H1 (cell line): ENCODE measurements around the gene PHKA1. TPM values are rescaled to one million over a fixed set of nuclear protein-coding genes. Genes with fewer than 3 reads are reported as not detected.

Source experiments
- CTCF ChIA-PET: fragments of 300-600 bp; sonication (Branson Sonifier 250); formaldehyde crosslinking; loops from one replicate; lab custom pipeline; 2021; ENCODE audit not compliant: partially characterized antibody; lab: Charles Lee
- POLR2A ChIA-PET: fragments of 300-600 bp; sonication (Branson Sonifier 250); formaldehyde crosslinking; loops from one replicate; lab custom pipeline; 2021; ENCODE audit warnings: inconsistent platforms; ENCODE audit not compliant: partially characterized antibody; lab: Charles Lee
- DNase-seq, 2 experiments: peaks; one replicate each; pipeline versions ENCODE4 v3.0.0 to v3.0.0-alpha.2; 2010 to 2022; ENCODE audit warnings: low spot score in 2 of 2, low read depth in 1 of 2, mixed read lengths in 1 of 2
- FAIRE-seq: peaks from 2 replicates; lab custom pipeline; 2011; peaks lifted over from hg19 to GRCh38; lab: Jason Lieb, UNC
- H2AFZ ChIP-seq: 2 replicates; pipeline ENCODE4 v1.8.1; 2012; ENCODE audit warnings: low read length, inconsistent platforms
- H2AK5ac ChIP-seq: 2 replicates; pipeline ENCODE4 v1.6.1; 2013; ENCODE audit warnings: low read depth, low read length
- H2BK120ac ChIP-seq: replicated peaks from 2 replicates; pipeline ENCODE3; 2013; ENCODE audit warnings: low read depth, low read length, inconsistent platforms
- H2BK12ac ChIP-seq: 2 replicates; pipeline ENCODE4 v1.6.1; 2013; ENCODE audit warnings: low read depth, low read length
- H2BK15ac ChIP-seq: 2 replicates; pipeline ENCODE4 v1.6.1; 2013; ENCODE audit warnings: low read length
- H2BK20ac ChIP-seq: 2 replicates; pipeline ENCODE4 v1.6.1; 2013; ENCODE audit warnings: low read length
- H2BK5ac ChIP-seq: 2 replicates; pipeline ENCODE4 v1.6.1; 2013; ENCODE audit warnings: low read depth, low read length
- H3K14ac ChIP-seq: 2 replicates; pipeline ENCODE4 v1.6.1; 2013; ENCODE audit warnings: inconsistent platforms; ENCODE audit not compliant: insufficient read length
- H3K18ac ChIP-seq: 2 replicates; pipeline ENCODE4 v1.6.1; 2013; ENCODE audit warnings: low read length; ENCODE audit errors: extremely low read depth
- H3K23ac ChIP-seq: 2 replicates; pipeline ENCODE4 v1.6.1; 2013; ENCODE audit warnings: inconsistent platforms; ENCODE audit not compliant: insufficient read length
- H3K23me2 ChIP-seq: 2 replicates; pipeline ENCODE4 v1.6.1; 2013; ENCODE audit warnings: low read depth, low read length
- H3K27ac ChIP-seq: 2 replicates; pipeline ENCODE4 v1.6.1; 2011; ENCODE audit warnings: low read depth, low read length, inconsistent platforms
- H3K27me3 ChIP-seq, 4 experiments: replicated peaks in 1 of 4; 1 replicate in 1 of 4; 2 replicates in 3 of 4; pipeline versions ENCODE4 v1.6.1 to v1.8.1; 2011 to 2013; ENCODE audit warnings: low read length in 3 of 4, mild to moderate bottlenecking in 3 of 4, inconsistent platforms in 2 of 4, mixed read lengths in 2 of 4, moderate library complexity in 1 of 4; ENCODE audit not compliant: control insufficient read depth in 3 of 4, insufficient read depth in 3 of 4; ENCODE audit errors: extremely low read depth in 1 of 4
- H3K36me3 ChIP-seq, 4 experiments: 2 replicates each; pipeline versions ENCODE4 v1.6.1 to v1.8.1; 2011 to 2013; ENCODE audit warnings: mild to moderate bottlenecking in 4 of 4, low read length in 3 of 4, moderate library complexity in 2 of 4, control low read depth in 1 of 4, inconsistent platforms in 1 of 4; ENCODE audit not compliant: insufficient read depth in 4 of 4, control insufficient read depth in 2 of 4
- H3K4ac ChIP-seq: replicated peaks from 2 replicates; pipeline ENCODE3; 2013; ENCODE audit warnings: low read length, low read depth, mixed read lengths, inconsistent platforms; ENCODE audit not compliant: insufficient read length
- H3K4me1 ChIP-seq, 4 experiments: replicated peaks in 1 of 4; 1 replicate in 1 of 4; 2 replicates in 3 of 4; pipeline versions ENCODE4 v1.6.1 to v1.8.1; 2011 to 2013; ENCODE audit warnings: low read length in 3 of 4, inconsistent platforms in 2 of 4, mixed read lengths in 1 of 4; ENCODE audit not compliant: insufficient read depth in 4 of 4, control insufficient read depth in 3 of 4
- H3K4me2 ChIP-seq, 2 experiments: 2 replicates each; pipeline versions ENCODE4 v1.6.1 to v1.8.1; 2011 to 2013; ENCODE audit warnings: low read depth in 2 of 2, low read length in 2 of 2, control low read depth in 1 of 2, inconsistent platforms in 1 of 2, mild to moderate bottlenecking in 1 of 2; ENCODE audit not compliant: insufficient read depth in 1 of 2
- H3K4me3 ChIP-seq, 4 experiments: fragments of 200-600, 300-600 bp in 1 of 4; sonication (generic), shearing (Covaris generic), sonication (Bioruptor Twin) in 1 of 4; 2 replicates each; pipeline versions ENCODE4 v1.5.1 to v1.8.1; 2011 to 2016; ENCODE audit warnings: low read length in 4 of 4, low read depth in 3 of 4, control low read depth in 2 of 4, inconsistent platforms in 2 of 4, mild to moderate bottlenecking in 2 of 4, mixed read lengths in 1 of 4, moderate library complexity in 1 of 4; ENCODE audit not compliant: insufficient read depth in 2 of 4; ENCODE audit errors: extremely low read depth in 1 of 4
- H3K56ac ChIP-seq: replicated peaks from 2 replicates; pipeline ENCODE3; 2013; ENCODE audit warnings: low read depth, mild to moderate bottlenecking, mixed read lengths, low read length, inconsistent platforms; ENCODE audit not compliant: insufficient read length
- H3K79me1 ChIP-seq: 2 replicates; pipeline ENCODE4 v1.6.1; 2013; ENCODE audit warnings: low read depth, low read length, control low read depth
- H3K79me2 ChIP-seq, 2 experiments: 2 replicates each; pipeline versions ENCODE4 v1.6.1 to v1.8.1; 2012 to 2013; ENCODE audit warnings: low read length in 2 of 2, mild to moderate bottlenecking in 2 of 2, inconsistent platforms in 1 of 2; ENCODE audit not compliant: insufficient read depth in 2 of 2, control insufficient read depth in 1 of 2
- H3K9ac ChIP-seq, 4 experiments: replicated peaks in 1 of 4; 1 replicate in 1 of 4; 2 replicates in 3 of 4; pipeline versions ENCODE4 v1.6.1 to v1.8.1; 2011 to 2013; ENCODE audit warnings: low read depth in 3 of 4, low read length in 3 of 4, control low read depth in 2 of 4, mild to moderate bottlenecking in 2 of 4, moderate library complexity in 2 of 4, inconsistent platforms in 1 of 4; ENCODE audit errors: extremely low read depth in 1 of 4
- H3K9me3 ChIP-seq, 2 experiments: 2 replicates each; pipeline versions ENCODE4 v1.6.1 to v1.8.1; 2012 to 2013; ENCODE audit warnings: mild to moderate bottlenecking in 2 of 2, moderate library complexity in 2 of 2, control low read depth in 1 of 2, inconsistent platforms in 1 of 2, low read depth in 1 of 2, low read length in 1 of 2, mixed read lengths in 1 of 2; ENCODE audit not compliant: insufficient read depth in 2 of 2
- H4K20me1 ChIP-seq, 2 experiments: replicated peaks in 1 of 2; 2 replicates each; pipeline versions ENCODE3 to v1.8.1; 2011 to 2013; ENCODE audit warnings: inconsistent platforms in 2 of 2, low read length in 2 of 2, mild to moderate bottlenecking in 1 of 2; ENCODE audit not compliant: insufficient read depth in 2 of 2, control insufficient read depth in 1 of 2
- H4K5ac ChIP-seq: 2 replicates; pipeline ENCODE4 v1.6.1; 2013; ENCODE audit warnings: low read length, low read depth, mixed read lengths, inconsistent platforms; ENCODE audit not compliant: insufficient read length
- H4K8ac ChIP-seq: 2 replicates; pipeline ENCODE4 v1.8.0; 2013; ENCODE audit warnings: mild to moderate bottlenecking, moderate library complexity, low read length, inconsistent platforms; ENCODE audit not compliant: insufficient read depth; ENCODE audit errors: extremely low read depth
- H4K91ac ChIP-seq: replicated peaks from 2 replicates; pipeline ENCODE3; 2013; ENCODE audit warnings: low read length, mixed read lengths, inconsistent platforms; ENCODE audit not compliant: insufficient read length
- BCL11A ChIP-seq, 2 experiments: IDR thresholded peaks; one replicate each; pipeline ENCODE4 v1.6.1; 2011; ENCODE audit warnings: low read depth in 2 of 2, low read length in 2 of 2, mild to moderate bottlenecking in 2 of 2
- BRCA1 ChIP-seq: IDR thresholded peaks from 2 replicates; pipeline ENCODE4 v1.6.1; 2012; ENCODE audit warnings: low read depth, low read length, improper control_type of control experiment
- CEBPB ChIP-seq: IDR thresholded peaks from 2 replicates; pipeline ENCODE4 v1.6.1; 2012; ENCODE audit warnings: low read depth, low read length
- EP300 ChIP-seq, 2 experiments: IDR thresholded peaks; 1 replicate in 1 of 2; 2 replicates in 1 of 2; pipeline ENCODE4 v1.6.1; 2011 to 2012; ENCODE audit warnings: low read depth in 2 of 2, low read length in 2 of 2, mild to moderate bottlenecking in 2 of 2, borderline replicate concordance in 1 of 2, inconsistent platforms in 1 of 2, moderate library complexity in 1 of 2
- GTF2F1 ChIP-seq: IDR thresholded peaks from 2 replicates; pipeline ENCODE4 v1.6.1; 2012; ENCODE audit warnings: low read depth, low read length, improper control_type of control experiment, borderline replicate concordance
- RFX5 ChIP-seq: IDR thresholded peaks from 2 replicates; pipeline ENCODE4 v1.6.1; 2011; ENCODE audit warnings: low read depth, low read length, improper control_type of control experiment, borderline replicate concordance
- RNF2 ChIP-seq: fragments of 200-900, 300-1000 bp; sonication (generic); IDR thresholded peaks from 2 replicates; pipeline ENCODE4 v1.7.1; 2016; ENCODE audit warnings: borderline replicate concordance, low read depth, mild to moderate bottlenecking, antibody characterized with exemption, low read length; ENCODE audit not compliant: poor library complexity, severe bottlenecking; ENCODE audit errors: missing control alignments
- SAP30 ChIP-seq: fragments of 300-600 bp; sonication (generic); IDR thresholded peaks from 2 replicates; pipeline ENCODE4 v1.7.1; 2012; ENCODE audit warnings: low read length, moderate library complexity, mild to moderate bottlenecking, inconsistent platforms; ENCODE audit not compliant: insufficient read depth, insufficient replicate concordance
- SIRT6 ChIP-seq: IDR thresholded peaks from one replicate; pipeline ENCODE4 v1.7.1; 2012; ENCODE audit warnings: low read length, inconsistent platforms
- WGBS, 2 experiments: shearing (Covaris generic) in 1 of 2; methylation state at CpG; one replicate each; pipeline versions ENCODE4 v1.1.6 to v1.1.7; 2013 to 2015; ENCODE audit warnings: low lambda C conversion rate in 2 of 2, mixed read lengths in 2 of 2, inconsistent platforms in 1 of 2, low coverage in 1 of 2, missing lambda C conversion rate in 1 of 2; ENCODE audit not compliant: insufficient replicate concordance in 2 of 2, insufficient coverage in 1 of 2, insufficient read length in 1 of 2; ENCODE audit errors: extremely low coverage in 1 of 2, missing lambda C conversion rate in 1 of 2; 5-methylcytosine and 5-hydroxymethylcytosine counted together
- polyA plus RNA-seq, 7 experiments: library from polyadenylated mRNA; depleted of rRNA in 3 of 7; stranded (reverse) in 5 of 7; unstranded in 2 of 7; fragments of >200 nt in 5 of 7; fragments of 200-250 nt in 2 of 7; gene quantifications; 1 replicate in 5 of 7; 2 replicates in 1 of 7; 4 replicates in 1 of 7; pipeline versions ENCODE4 v1.2.1 to v1.2.3, GENCODE V29; 2011 to 2013; ENCODE audit warnings: missing spikeins in 2 of 7, mixed read lengths in 2 of 7
- total RNA-seq: library from RNA; stranded (reverse); fragmentation: NEBNext Ultra II Directional; extraction: Animal tissue kit (Norgen Biotek cat#: 25700); gene quantifications from 2 replicates; pipeline ENCODE4 v1.2.1, GENCODE V29; 2021

PHKA1 gene
- total and polyA plus RNA-seq, 2 of the 8 experiments (the other 6 are each of a cell fraction or from before 2014, with no cell fraction given), result 4.2 to 7.2 TPM

- H4K91ac ChIP-seq, result no peak overlapping the region
- H3K9ac ChIP-seq, result no peak overlapping the region
- CTCF ChIA-PET, result no interaction called here
- H4K5ac ChIP-seq, result no peak overlapping the region
- TF ChIP-seq BRCA1, result no peak
- TF ChIP-seq GTF2F1, result no peak
- TF ChIP-seq SAP30, result no peak
- TF ChIP-seq RFX5, result no peak
- TF ChIP-seq BCL11A (IDR thresholded peaks at IDR 0.05; ENCODE audit: low read depth in 2 of 2, low read length in 2 of 2), result no peak
- no peak for TF ChIP-seq SIRT6
- TF ChIP-seq CEBPB, result no peak
- TF ChIP-seq EP300 (IDR thresholded peaks at IDR 0.05; ENCODE audit: borderline replicate concordance in 1 of 2, low read depth in 2 of 2, low read length in 2 of 2), result no peak
- no peak for TF ChIP-seq RNF2
- TF ChIP-seq, all 59 proteins: peak for 0
- 0 out of 7 replicates have a peak, but pooled peaks cover 0 to 3% (median 0%) of the 10 kb centered on the region in 4 experiments for H3K27me3 ChIP-seq
- H2BK15ac ChIP-seq, result no peak overlapping the region
- H4K8ac ChIP-seq, result no peak overlapping the region
- no peak overlapping the region for H2BK12ac ChIP-seq
- no peak overlapping the region for H2BK20ac ChIP-seq
- no peaks in the 10 kb centered on the region for H3K9me3 ChIP-seq
- H3K4me2 ChIP-seq, result peak overlapping the region; percentile 64 to 69
- no peaks in the 10 kb centered on the region for H3K79me1 ChIP-seq
- H2BK120ac ChIP-seq, result no peak overlapping the region
- WGBS, 2 experiments, result 4% methylated on average over 12 of the region's 13 CpGs; no CpG with 5 or more reads in 1 of the 2 experiments
- no peak overlapping the region for H2BK5ac ChIP-seq
- H3K79me2 ChIP-seq, result no peaks in the 10 kb centered on the region
- no peak overlapping the region for H3K23ac ChIP-seq
- H2AFZ ChIP-seq, result peak overlapping the region; percentile 32; the same call in 1 of the 2 replicates
- POLR2A ChIA-PET, result interaction anchor here (0.6 to 1.3 kb wide), 3 partner anchors 10 to 438 kb away, joined by 3 to 5 read pairs (median 3); partner anchors contain the start of gene RPS4X
- H3K27ac ChIP-seq, result no peak overlapping the region
- H3K23me2 ChIP-seq, result peaks cover 4% of the 10 kb centered on the region; the same call in 1 of the 2 replicates
- H3K4ac ChIP-seq, result no peak overlapping the region
- H3K14ac ChIP-seq, result no peak overlapping the region
- peak overlapping the region; percentile 42 to 72 (median 47) for H3K4me3 ChIP-seq
- peak; percentile 9 to 52 for DNase-seq
- no peak overlapping the region for H3K56ac ChIP-seq
- H4K20me1 ChIP-seq, result no peaks in the 10 kb centered on the region
- H3K36me3 ChIP-seq, result no peaks in the 10 kb centered on the region
- H3K18ac ChIP-seq, result peak overlapping the region; percentile 78
- H2AK5ac ChIP-seq, result no peak overlapping the region
- peaks cover 0 to 4% (median 0%) of the 10 kb centered on the region in 4 experiments; a peak in 2 of 7 replicates for H3K4me1 ChIP-seq
- FAIRE-seq, result no peak
Measured at GRCh38 chrX:72714478-72714916, 391 bp upstream of the PHKA1 start.
